WTC11 (cell line): ENCODE measurements around the gene STUB1. TPM values are rescaled to one million over a fixed set of nuclear protein-coding genes. Genes with fewer than 3 reads are reported as not detected.

Source experiments
- ATF1 ChIP-seq: sonication (generic); formaldehyde crosslinking; IDR thresholded peaks from 2 replicates; pipeline ENCODE4 v1.8.1; 2023; ENCODE audit warnings: mild to moderate bottlenecking, moderate library complexity, missing genetic modification reagents
- ESRRA ChIP-seq: sonication (generic); formaldehyde crosslinking; IDR thresholded peaks from 2 replicates; pipeline ENCODE4 v1.8.1; 2022; ENCODE audit warnings: mild to moderate bottlenecking, missing genetic modification reagents, borderline replicate concordance
- ETV6 ChIP-seq: sonication (generic); formaldehyde crosslinking; IDR thresholded peaks from 2 replicates; pipeline ENCODE4 v1.8.1; 2022; ENCODE audit warnings: mild to moderate bottlenecking, missing genetic modification reagents
- FOXK1 ChIP-seq: sonication (generic); formaldehyde crosslinking; IDR thresholded peaks from 2 replicates; pipeline ENCODE4 v1.8.0; 2022; ENCODE audit warnings: mild to moderate bottlenecking, moderate library complexity, missing genetic modification reagents
- FOXP1 ChIP-seq: sonication (generic); formaldehyde crosslinking; IDR thresholded peaks from 2 replicates; pipeline ENCODE4 v1.8.0; 2022; ENCODE audit warnings: missing genetic modification reagents, mild to moderate bottlenecking, moderate library complexity, borderline replicate concordance
- GRHL2 ChIP-seq: fragments of 250-450 bp; sonication (Bioruptor Pico); IDR thresholded peaks from 2 replicates; pipeline ENCODE4 v1.8.0; 2022; ENCODE audit warnings: mild to moderate bottlenecking, moderate library complexity; ENCODE audit not compliant: insufficient replicate concordance, severe bottlenecking
- IRF1 ChIP-seq: sonication (generic); formaldehyde crosslinking; IDR thresholded peaks from 2 replicates; pipeline ENCODE4 v1.8.0; 2023; ENCODE audit warnings: missing genetic modification reagents
- IRF2 ChIP-seq: sonication (generic); formaldehyde crosslinking; IDR thresholded peaks from 2 replicates; pipeline ENCODE4 v1.8.0; 2022; ENCODE audit warnings: low read depth, missing genetic modification reagents, borderline replicate concordance
- MAX ChIP-seq: sonication (generic); formaldehyde crosslinking; IDR thresholded peaks from 2 replicates; pipeline ENCODE4 v1.8.0; 2022; ENCODE audit warnings: mild to moderate bottlenecking, missing genetic modification reagents
- MYBL2 ChIP-seq: sonication (generic); formaldehyde crosslinking; IDR thresholded peaks from 2 replicates; pipeline ENCODE4 v1.8.1; 2023; ENCODE audit warnings: mild to moderate bottlenecking, moderate library complexity, missing genetic modification reagents
- NFE2L1 ChIP-seq: sonication (generic); formaldehyde crosslinking; IDR thresholded peaks from 2 replicates; pipeline ENCODE4 v1.8.1; 2023; ENCODE audit warnings: missing genetic modification reagents
- NFYB ChIP-seq: sonication (generic); formaldehyde crosslinking; conservative IDR thresholded peaks from 2 replicates; pipeline ENCODE4 v1.8.0; 2022; ENCODE audit warnings: low read depth, missing genetic modification reagents
- NR3C1 ChIP-seq: sonication (generic); formaldehyde crosslinking; conservative IDR thresholded peaks from 2 replicates; pipeline ENCODE4 v1.8.1; 2023; ENCODE audit warnings: low read depth, mild to moderate bottlenecking, missing genetic modification reagents
- PRRX2 ChIP-seq: fragments of 250-450 bp; sonication (Bioruptor Pico); IDR thresholded peaks from 2 replicates; pipeline ENCODE4 v1.8.0; 2021; ENCODE audit warnings: mild to moderate bottlenecking
- TP53 ChIP-seq: sonication (generic); formaldehyde crosslinking; IDR thresholded peaks from 2 replicates; pipeline ENCODE4 v1.8.1; 2023; ENCODE audit warnings: mild to moderate bottlenecking, missing genetic modification reagents
- ZMAT4 ChIP-seq: fragments of 250-450 bp; sonication (Bioruptor Pico); IDR thresholded peaks from 2 replicates; pipeline ENCODE4 v1.9.0; 2021; ENCODE audit warnings: mild to moderate bottlenecking
- ZNF219 ChIP-seq: sonication (generic); formaldehyde crosslinking; IDR thresholded peaks from 2 replicates; pipeline ENCODE4 v1.8.0; 2023; ENCODE audit warnings: missing genetic modification reagents, mild to moderate bottlenecking, borderline replicate concordance
- total RNA-seq: library from RNA; stranded (reverse); gene quantifications from 3 replicates; pipeline ENCODE4 v1.2.3, GENCODE V29; 2021
- TF ChIP-seq, protein P1 (sequence below): sonication (generic); formaldehyde crosslinking; IDR thresholded peaks from 2 replicates; pipeline ENCODE4 v1.8.1; 2023; ENCODE audit warnings: mild to moderate bottlenecking, missing genetic modification reagents
- TF ChIP-seq, protein P2 (sequence below): sonication (generic); formaldehyde crosslinking; IDR thresholded peaks from 2 replicates; pipeline ENCODE4 v1.8.1; 2022; ENCODE audit warnings: mild to moderate bottlenecking, moderate library complexity, missing genetic modification reagents
- TF ChIP-seq, protein P3 (sequence below): fragments of 250-450 bp; sonication (Bioruptor Pico); IDR thresholded peaks from 2 replicates; pipeline ENCODE4 v1.9.0; 2021; ENCODE audit warnings: mild to moderate bottlenecking
- TF ChIP-seq, protein P4 (sequence below): fragments of 250-450 bp; sonication (Bioruptor Pico); conservative IDR thresholded peaks from 2 replicates; pipeline ENCODE4 v1.9.0; 2021; ENCODE audit warnings: mild to moderate bottlenecking
- TF ChIP-seq, protein P5 (sequence below): sonication (generic); formaldehyde crosslinking; conservative IDR thresholded peaks from 2 replicates; pipeline ENCODE4 v1.8.1; 2022; ENCODE audit warnings: mild to moderate bottlenecking, missing genetic modification reagents
- TF ChIP-seq, protein P6 (sequence below): sonication (generic); formaldehyde crosslinking; IDR thresholded peaks from 2 replicates; pipeline ENCODE4 v1.8.1; 2023; ENCODE audit warnings: mild to moderate bottlenecking, missing genetic modification reagents, moderate library complexity
- TF ChIP-seq, protein P7 (sequence below): sonication (generic); formaldehyde crosslinking; IDR thresholded peaks from 2 replicates; pipeline ENCODE4 v1.8.1; 2023; ENCODE audit warnings: mild to moderate bottlenecking, missing genetic modification reagents, borderline replicate concordance

STUB1 gene
- total RNA-seq, 1 experiment from 2014 or later, result 88.2 TPM

- no peak for TF ChIP-seq IRF1 (CRISPR knock-in tag)
- TF ChIP-seq NR3C1, result no peak
- TF ChIP-seq TP53 (CRISPR knock-in tag), result no peak
- no peak for TF ChIP-seq ETV6 (CRISPR knock-in tag)
- no peak for TF ChIP-seq ATF1 (CRISPR knock-in tag)
- TF ChIP-seq NFE2L1 (CRISPR knock-in tag), result peak; percentile 57; the same call in 1 of the 2 replicates
- TF ChIP-seq MAX (CRISPR knock-in tag), result peak; percentile 37; the same call in 1 of the 2 replicates
- peak; percentile 57; the same call in 1 of the 2 replicates for TF ChIP-seq FOXP1
- peak; percentile 88 for TF ChIP-seq NFYB
- TF ChIP-seq, protein P1, sequence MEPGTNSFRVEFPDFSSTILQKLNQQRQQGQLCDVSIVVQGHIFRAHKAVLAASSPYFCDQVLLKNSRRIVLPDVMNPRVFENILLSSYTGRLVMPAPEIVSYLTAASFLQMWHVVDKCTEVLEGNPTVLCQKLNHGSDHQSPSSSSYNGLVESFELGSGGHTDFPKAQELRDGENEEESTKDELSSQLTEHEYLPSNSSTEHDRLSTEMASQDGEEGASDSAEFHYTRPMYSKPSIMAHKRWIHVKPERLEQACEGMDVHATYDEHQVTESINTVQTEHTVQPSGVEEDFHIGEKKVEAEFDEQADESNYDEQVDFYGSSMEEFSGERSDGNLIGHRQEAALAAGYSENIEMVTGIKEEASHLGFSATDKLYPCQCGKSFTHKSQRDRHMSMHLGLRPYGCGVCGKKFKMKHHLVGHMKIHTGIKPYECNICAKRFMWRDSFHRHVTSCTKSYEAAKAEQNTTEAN (CRISPR knock-in tag), result no peak; the same call in 1 of the 2 replicates
- TF ChIP-seq, protein P2, sequence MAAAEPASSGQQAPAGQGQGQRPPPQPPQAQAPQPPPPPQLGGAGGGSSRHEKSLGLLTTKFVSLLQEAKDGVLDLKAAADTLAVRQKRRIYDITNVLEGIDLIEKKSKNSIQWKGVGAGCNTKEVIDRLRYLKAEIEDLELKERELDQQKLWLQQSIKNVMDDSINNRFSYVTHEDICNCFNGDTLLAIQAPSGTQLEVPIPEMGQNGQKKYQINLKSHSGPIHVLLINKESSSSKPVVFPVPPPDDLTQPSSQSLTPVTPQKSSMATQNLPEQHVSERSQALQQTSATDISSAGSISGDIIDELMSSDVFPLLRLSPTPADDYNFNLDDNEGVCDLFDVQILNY, result peak; percentile 69; the same call in 1 of the 2 replicates
- no peak; the same call in 1 of the 2 replicates for TF ChIP-seq ZMAT4 (CRISPR knock-in tag)
- TF ChIP-seq ESRRA, result no peak
- TF ChIP-seq FOXK1 (CRISPR knock-in tag), result peak; percentile 49; the same call in 1 of the 2 replicates
- TF ChIP-seq, protein P3, sequence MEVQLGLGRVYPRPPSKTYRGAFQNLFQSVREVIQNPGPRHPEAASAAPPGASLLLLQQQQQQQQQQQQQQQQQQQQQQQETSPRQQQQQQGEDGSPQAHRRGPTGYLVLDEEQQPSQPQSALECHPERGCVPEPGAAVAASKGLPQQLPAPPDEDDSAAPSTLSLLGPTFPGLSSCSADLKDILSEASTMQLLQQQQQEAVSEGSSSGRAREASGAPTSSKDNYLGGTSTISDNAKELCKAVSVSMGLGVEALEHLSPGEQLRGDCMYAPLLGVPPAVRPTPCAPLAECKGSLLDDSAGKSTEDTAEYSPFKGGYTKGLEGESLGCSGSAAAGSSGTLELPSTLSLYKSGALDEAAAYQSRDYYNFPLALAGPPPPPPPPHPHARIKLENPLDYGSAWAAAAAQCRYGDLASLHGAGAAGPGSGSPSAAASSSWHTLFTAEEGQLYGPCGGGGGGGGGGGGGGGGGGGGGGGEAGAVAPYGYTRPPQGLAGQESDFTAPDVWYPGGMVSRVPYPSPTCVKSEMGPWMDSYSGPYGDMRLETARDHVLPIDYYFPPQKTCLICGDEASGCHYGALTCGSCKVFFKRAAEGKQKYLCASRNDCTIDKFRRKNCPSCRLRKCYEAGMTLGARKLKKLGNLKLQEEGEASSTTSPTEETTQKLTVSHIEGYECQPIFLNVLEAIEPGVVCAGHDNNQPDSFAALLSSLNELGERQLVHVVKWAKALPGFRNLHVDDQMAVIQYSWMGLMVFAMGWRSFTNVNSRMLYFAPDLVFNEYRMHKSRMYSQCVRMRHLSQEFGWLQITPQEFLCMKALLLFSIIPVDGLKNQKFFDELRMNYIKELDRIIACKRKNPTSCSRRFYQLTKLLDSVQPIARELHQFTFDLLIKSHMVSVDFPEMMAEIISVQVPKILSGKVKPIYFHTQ (CRISPR knock-in tag), result no peak
- TF ChIP-seq, protein P4, sequence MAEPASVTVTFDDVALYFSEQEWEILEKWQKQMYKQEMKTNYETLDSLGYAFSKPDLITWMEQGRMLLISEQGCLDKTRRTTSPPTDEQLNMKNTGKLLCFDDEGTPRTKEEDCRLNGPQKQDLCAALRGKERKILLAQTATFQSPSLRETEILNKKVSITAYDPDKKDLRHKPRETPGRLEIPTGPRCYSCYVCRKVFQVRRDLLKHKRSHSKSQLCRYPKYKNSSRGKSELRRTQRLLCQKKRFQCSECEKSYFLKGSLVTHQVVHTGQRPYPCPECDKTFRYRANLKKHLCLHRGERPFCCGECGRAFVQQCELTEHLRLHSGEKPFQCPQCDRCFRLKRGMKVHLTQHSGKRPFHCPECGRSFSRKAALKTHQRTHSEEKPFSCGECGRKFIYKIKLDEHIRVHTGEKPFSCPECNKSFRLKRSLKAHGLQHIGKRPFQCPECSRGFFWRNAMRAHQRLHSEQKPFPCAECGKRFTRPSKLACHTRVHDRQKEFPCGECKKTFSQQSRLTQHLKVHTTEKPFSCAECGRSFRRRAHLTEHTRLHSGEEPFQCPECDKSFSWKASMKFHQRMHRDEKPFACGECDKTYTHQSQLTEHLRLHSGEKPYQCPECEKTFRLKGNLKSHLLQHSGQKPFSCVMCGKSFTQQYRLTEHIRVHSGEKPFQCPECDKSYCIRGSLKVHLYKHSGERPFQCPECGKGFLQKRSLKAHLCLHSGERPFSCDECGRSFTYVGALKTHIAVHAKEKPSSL (CRISPR knock-in tag), result no peak; the same call in 1 of the 2 replicates
- TF ChIP-seq GRHL2 (CRISPR knock-in tag), result no peak
- peak; percentile 73; the same call in 1 of the 2 replicates for TF ChIP-seq MYBL2 (CRISPR knock-in tag)
- TF ChIP-seq, protein P5, sequence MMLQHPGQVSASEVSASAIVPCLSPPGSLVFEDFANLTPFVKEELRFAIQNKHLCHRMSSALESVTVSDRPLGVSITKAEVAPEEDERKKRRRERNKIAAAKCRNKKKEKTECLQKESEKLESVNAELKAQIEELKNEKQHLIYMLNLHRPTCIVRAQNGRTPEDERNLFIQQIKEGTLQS (CRISPR knock-in tag), result no peak
- TF ChIP-seq ZNF219, result no peak
- no peak for TF ChIP-seq PRRX2
- TF ChIP-seq, protein P6, sequence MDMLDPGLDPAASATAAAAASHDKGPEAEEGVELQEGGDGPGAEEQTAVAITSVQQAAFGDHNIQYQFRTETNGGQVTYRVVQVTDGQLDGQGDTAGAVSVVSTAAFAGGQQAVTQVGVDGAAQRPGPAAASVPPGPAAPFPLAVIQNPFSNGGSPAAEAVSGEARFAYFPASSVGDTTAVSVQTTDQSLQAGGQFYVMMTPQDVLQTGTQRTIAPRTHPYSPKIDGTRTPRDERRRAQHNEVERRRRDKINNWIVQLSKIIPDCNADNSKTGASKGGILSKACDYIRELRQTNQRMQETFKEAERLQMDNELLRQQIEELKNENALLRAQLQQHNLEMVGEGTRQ (CRISPR knock-in tag), result peak; percentile 71
- TF ChIP-seq IRF2 (CRISPR knock-in tag), result no peak
- TF ChIP-seq, protein P7, sequence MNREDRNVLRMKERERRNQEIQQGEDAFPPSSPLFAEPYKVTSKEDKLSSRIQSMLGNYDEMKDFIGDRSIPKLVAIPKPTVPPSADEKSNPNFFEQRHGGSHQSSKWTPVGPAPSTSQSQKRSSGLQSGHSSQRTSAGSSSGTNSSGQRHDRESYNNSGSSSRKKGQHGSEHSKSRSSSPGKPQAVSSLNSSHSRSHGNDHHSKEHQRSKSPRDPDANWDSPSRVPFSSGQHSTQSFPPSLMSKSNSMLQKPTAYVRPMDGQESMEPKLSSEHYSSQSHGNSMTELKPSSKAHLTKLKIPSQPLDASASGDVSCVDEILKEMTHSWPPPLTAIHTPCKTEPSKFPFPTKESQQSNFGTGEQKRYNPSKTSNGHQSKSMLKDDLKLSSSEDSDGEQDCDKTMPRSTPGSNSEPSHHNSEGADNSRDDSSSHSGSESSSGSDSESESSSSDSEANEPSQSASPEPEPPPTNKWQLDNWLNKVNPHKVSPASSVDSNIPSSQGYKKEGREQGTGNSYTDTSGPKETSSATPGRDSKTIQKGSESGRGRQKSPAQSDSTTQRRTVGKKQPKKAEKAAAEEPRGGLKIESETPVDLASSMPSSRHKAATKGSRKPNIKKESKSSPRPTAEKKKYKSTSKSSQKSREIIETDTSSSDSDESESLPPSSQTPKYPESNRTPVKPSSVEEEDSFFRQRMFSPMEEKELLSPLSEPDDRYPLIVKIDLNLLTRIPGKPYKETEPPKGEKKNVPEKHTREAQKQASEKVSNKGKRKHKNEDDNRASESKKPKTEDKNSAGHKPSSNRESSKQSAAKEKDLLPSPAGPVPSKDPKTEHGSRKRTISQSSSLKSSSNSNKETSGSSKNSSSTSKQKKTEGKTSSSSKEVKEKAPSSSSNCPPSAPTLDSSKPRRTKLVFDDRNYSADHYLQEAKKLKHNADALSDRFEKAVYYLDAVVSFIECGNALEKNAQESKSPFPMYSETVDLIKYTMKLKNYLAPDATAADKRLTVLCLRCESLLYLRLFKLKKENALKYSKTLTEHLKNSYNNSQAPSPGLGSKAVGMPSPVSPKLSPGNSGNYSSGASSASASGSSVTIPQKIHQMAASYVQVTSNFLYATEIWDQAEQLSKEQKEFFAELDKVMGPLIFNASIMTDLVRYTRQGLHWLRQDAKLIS, result no peak
Observed at GRCh38 chr16:684071-684794, 4.0 kb downstream of the STUB1 start, which contains the start of gene JMJD8 (continued).
